AG09309 (cell line): ENCODE results near the gene PPCDC.

ENCODE experiments used
- DNase-seq: peaks from one replicate; pipeline ENCODE4 v3.0.0-alpha.2; 2010; ENCODE audit warnings: low read depth
- H3K4me3 ChIP-seq: 2 replicates; pipeline ENCODE4 v1.5.1; 2011; ENCODE audit warnings: mild to moderate bottlenecking, low read depth, low read length, moderate library complexity; ENCODE audit not compliant: control insufficient read depth
- TF ChIP-seq, protein P1 (sequence below): IDR thresholded peaks from 2 replicates; pipeline ENCODE4 v1.5.1; 2011; ENCODE audit warnings: mild to moderate bottlenecking, low read depth, low read length, inconsistent platforms; ENCODE audit not compliant: insufficient read depth, control insufficient read depth; ENCODE audit errors: missing control alignments

PPCDC gene

DNA sequence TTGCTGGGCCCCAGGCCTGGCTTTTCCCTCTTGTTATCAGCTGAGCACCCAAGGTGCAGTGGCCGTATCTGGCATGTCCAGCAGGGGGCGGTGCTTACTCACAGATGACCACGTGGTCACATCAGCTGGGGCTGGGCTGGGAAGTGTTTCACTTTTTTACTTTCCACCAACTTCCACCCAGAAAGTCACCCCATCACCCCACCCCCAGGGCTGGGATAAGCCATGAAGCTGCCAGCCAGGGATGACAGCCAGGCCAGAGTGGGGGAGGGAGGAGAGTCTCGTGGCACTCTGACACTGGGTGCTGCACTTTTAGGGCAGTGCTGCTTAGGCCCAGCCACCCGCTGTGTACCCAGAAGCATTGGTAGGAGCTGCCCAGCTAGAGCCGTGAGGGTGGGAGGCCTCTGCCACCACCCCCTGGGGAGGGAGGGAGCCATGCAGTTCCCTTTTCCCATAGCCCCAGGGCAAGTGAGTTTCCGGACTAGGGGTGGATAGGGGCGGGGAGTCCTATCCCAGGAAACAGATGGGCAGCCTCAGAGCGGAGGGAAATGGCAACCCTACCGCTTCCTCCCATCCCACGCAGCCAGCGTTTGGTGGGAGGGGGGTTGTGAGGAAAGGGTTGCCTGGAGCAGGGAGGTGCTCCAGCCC is 6.1 kb downstream of the PPCDC start:
- DNase-seq, result peak; percentile 46
- TF ChIP-seq, protein P1, sequence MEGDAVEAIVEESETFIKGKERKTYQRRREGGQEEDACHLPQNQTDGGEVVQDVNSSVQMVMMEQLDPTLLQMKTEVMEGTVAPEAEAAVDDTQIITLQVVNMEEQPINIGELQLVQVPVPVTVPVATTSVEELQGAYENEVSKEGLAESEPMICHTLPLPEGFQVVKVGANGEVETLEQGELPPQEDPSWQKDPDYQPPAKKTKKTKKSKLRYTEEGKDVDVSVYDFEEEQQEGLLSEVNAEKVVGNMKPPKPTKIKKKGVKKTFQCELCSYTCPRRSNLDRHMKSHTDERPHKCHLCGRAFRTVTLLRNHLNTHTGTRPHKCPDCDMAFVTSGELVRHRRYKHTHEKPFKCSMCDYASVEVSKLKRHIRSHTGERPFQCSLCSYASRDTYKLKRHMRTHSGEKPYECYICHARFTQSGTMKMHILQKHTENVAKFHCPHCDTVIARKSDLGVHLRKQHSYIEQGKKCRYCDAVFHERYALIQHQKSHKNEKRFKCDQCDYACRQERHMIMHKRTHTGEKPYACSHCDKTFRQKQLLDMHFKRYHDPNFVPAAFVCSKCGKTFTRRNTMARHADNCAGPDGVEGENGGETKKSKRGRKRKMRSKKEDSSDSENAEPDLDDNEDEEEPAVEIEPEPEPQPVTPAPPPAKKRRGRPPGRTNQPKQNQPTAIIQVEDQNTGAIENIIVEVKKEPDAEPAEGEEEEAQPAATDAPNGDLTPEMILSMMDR, result peak; percentile 92
- H3K4me3 ChIP-seq, result no peak overlapping the region; the same call in 1 of the 2 replicates

DNA sequence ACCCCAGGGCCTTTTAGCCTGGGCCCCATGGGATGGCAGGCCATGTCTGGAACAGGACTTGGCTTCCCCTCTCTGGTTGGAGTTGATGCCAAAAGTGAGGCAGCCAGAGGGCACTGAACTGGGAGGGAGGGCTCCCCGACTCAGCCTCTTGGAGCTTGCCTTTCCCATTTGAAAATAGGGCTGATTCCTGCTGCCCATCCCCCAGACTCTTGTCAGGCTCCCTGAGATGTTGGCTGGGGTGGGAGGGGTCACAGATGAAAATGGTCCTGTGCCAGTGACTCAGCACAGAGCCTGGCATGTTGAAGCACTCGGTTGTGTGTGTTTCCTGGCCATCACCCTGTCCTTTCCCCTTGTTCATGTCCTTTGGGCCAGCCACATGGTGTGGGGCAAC is 6.6 kb downstream of the PPCDC start:
- no peak for DNase-seq
- TF ChIP-seq, protein P1, result no peak
- no peak overlapping the region for H3K4me3 ChIP-seq

DNA sequence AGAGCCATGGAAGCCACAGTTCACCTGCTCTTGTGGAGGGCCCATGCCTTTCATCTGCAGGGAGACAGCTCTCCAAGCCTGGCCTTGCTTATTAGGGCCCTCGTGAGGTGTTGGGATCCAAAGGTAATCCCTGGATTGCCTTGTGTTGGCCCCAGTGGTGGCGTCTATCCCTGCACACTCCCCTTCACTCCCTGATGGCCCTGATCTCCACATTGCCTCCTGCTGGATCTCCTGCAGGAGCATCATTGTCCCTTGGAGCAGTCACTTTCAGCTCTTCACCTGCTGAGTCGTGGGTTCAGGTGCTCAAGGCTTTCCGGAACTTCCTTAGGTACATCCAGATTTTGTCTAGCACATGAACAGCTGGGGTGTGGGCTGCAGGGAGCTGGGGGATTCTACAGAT is 7.0 kb downstream of the PPCDC start:
- no peak overlapping the region for H3K4me3 ChIP-seq
- TF ChIP-seq, protein P1, result no peak
- no peak for DNase-seq

DNA sequence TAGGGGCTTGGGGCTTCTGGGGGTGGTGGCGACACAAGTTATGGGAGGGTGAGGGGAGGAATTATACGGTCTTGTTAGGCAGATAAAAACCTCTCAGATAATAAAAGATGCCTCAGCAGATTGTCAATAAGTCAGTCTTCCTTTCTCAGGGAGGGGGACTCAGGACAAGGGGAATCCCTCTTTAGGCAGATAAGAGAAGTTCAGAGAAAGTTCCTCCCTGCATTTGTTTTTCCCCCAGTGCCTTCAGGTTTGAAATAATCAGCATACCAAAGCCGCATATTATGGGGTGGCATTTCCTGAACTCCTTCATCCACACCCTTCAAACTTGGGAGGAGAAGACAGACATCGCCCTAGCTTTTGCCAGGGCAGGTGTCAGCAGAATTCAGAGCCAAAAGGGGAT is 8.5 kb downstream of the PPCDC start:
- no peak for DNase-seq
- TF ChIP-seq, protein P1, result no peak
- no peak overlapping the region for H3K4me3 ChIP-seq

DNA sequence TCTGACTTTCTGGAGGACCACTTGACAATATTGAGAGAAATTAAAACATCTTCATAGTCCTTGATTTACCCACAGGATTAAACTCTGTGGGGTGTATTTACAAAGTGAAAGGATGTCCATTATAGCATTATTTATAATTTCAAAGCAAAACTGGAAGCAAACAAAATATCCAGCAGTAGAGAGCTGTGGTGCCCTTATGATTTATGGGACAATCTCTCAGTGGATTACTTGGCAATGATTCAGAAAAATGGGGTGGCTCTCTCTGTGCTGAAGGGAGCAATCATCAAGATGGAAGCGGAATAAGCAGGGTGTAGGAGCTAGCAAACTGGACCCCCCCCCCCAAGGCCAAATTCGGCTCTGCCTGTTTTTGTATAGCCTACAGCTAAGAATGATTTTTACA is 9.0 kb downstream of the PPCDC start:
- TF ChIP-seq, protein P1, result no peak
- no peak for DNase-seq
- no peak overlapping the region for H3K4me3 ChIP-seq

DNA sequence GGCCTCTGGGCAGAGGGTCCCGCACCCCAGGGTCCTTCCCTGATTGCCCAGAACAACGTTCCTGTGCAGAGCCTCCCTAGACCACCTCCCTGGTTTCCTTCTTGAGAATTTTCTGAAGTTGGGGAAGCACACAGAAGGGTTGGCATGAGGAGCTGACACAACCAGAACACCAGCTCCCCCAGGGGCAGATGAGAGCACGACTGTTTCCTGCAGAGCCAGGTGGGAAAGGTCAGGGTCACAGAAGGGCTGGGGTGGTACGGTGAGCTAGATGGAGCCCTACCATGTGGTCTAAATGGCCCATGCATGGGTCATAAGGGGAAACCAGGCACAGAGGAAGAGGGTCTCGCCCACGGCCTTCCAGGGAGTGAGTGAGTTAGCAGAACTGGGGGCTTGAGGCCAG is 10.4 kb downstream of the PPCDC start:
- no peak overlapping the region for H3K4me3 ChIP-seq
- no peak for DNase-seq
- TF ChIP-seq, protein P1, result no peak
